NCI-H345 treated with DMSO at 0.1 percent for 48 hours (cell line): ENCODE measurements around the gene FANCD2.
"Not testable (repeated sequence)": the region's sequence is repeated elsewhere in the genome, so short reads cannot be mapped to it uniquely, and the experiment has no call there.

ENCODE experiments used
- DNase-seq: peaks from one replicate; lab custom pipeline; 2025; ENCODE audit not compliant: unreplicated experiment; lab: John Stamatoyannopoulos, UW

The FANCD2 gene

DNA sequence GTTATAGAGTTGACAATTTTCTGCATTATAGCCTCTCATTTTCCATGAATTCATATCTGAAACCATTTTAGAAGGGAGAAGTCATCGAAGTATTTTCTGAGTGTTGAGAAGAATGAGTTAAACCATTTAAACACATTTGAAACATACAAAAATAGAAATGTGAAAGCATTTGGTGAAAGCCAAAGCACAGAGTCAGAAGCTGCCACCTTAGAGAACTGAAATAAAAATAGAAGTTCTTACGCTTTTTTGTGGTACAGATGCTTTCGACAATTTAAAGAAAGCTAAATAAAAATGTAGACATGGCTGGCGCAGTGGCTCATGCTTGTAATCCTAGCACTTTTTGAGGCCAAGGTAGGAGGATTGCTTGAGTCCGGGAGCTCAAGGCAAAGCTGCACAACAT is 72.8 kb downstream of the FANCD2 start:
- DNase-seq = no peak

- no peak for DNase-seq
Measured at GRCh38 chr3:10106919-10107318, 80.7 kb downstream of the FANCD2 start.

GRCh38 chr3:10108091-10108490 is 81.9 kb downstream of the FANCD2 start, which contains the start of gene FANCD2OS:
Gene FANCD2OS, minus strand, starts transcription at chr3:10108255. Its CDS starts 3,481 bp downstream, at chr3:10104774.
- no peak for DNase-seq

DNA sequence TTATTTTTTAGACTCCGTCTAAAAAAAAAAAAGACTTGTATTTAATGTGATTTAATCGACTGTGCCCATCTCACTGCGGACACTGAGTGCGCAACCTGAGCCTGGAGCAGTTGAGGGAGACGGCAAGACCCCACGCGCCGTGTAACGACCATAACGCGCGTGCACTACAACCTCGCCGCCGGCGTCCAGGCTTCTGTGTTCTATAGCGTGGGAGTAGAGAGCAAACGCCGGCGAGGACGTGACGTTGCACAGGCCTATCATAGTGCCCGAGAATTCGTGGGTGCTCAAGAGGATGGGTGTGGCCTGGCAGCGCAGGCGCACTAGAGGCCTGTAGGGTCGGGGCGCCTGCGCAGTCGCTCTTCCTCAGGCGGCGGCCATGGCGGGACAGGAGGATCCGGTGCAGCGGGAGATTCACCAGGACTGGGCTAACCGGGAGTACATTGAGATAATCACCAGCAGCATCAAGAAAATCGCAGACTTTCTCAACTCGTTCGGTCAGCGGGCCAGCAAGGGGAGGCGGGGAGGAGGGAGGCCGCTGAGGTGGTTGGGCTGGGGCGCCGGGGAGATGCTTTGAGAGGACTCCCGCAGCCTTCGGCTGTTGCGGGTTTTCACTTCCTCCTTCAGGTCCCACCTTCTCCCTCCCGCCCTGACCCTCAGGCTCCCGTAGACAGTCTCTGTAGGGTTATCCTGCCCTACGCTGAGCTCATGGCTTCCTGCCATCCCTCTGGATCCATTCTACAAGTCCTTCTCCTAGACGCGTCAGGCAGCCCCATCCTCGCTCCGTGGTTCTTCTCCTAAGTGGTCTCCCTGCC is 89.3 kb downstream of the FANCD2 start, which contains the start of gene BRK1:
BRK1 (plus strand) TSS at position 350 of the 812 bp plus-strand sequence; CDS start at position 377, 27 bp downstream.
- DNase-seq = peak; percentile 80

GRCh38 chr3:10116138-10116460 is 89.9 kb downstream of the FANCD2 start:
- DNase-seq = no peak

- DNase-seq = no peak
Measured at GRCh38 chr3:10116928-10117327, 90.7 kb downstream of the FANCD2 start.

DNA sequence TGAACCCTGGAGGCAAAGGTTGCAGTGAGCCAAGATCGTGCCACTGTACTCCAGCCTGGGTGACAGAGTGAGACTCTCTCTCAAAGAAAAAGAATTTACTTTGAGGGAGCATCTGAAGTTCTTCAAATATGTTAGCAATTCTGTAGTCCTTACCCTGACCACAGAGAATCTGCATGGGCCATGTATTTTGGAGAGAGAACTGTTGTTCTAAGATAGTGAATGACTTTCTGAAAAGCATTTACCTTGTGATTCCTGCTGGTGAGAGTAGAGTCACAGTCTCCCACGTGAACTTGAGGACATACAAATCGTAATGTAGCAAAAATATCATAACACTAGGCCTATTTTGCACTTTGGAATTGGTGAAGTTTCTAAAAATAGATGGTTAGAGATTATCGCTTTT is 93.1 kb downstream of the FANCD2 start:
- no peak for DNase-seq

DNA sequence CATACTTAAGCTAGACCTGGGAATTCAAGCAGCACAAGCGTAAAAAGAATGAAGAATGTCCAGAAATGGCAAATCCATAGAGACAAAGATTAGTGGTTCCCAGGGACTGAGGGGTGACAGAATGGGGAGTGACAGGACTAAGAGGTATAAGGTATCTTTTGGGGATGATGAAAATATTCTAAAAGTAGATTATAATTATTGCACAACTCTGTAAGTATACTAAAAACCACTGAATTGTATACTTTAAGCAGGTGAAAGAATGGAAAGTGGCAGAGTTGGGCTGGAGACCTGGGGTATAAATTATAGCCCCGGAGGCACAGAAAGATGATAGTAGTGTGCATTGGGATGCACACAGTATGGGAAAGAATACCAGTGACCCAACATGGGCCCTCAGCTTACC is 94.8 kb downstream of the FANCD2 start:
- no peak for DNase-seq

DNA sequence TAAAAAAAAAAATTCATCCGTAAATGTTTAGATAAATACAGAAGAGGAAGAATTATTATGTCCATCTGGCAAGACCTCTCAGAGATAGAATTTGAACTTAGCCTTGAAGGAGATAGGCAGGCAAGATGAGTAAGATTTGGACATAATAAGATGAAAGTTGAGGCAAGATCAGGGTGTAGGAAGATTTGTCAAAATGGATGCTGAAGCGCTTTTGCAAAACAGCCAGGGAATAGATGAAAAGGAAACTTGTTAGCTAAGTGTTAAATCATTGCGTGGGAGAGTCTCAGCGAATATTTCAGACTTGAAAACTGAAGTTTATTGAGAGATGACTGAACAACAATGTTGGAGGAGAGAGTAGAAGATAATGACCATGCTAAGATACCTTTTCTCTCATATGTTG is 96.5 kb downstream of the FANCD2 start:
- DNase-seq = no peak

DNA sequence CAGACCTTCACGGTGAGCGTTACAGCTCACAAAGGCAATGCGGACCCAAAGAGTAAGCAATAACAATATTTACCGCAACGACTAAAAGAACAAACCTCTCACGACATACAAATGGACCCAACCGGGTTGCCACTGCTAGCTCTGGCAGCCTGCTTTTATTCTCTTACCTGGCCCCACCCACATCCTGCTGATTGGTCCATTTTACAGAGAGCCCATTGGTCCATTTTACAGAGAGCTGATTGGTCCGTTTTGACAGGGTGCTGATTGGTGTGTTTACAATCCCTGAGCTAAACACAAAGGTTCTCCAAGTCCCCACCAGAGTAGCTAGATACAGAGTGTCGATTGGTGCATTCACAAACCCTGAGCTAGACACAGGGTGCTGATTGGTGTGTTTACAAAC is 109.6 kb downstream of the FANCD2 start:
- not testable (repeated sequence) for DNase-seq

- no peak for DNase-seq
Measured at GRCh38 chr3:10136426-10137005, 110.3 kb downstream of the FANCD2 start.

DNA sequence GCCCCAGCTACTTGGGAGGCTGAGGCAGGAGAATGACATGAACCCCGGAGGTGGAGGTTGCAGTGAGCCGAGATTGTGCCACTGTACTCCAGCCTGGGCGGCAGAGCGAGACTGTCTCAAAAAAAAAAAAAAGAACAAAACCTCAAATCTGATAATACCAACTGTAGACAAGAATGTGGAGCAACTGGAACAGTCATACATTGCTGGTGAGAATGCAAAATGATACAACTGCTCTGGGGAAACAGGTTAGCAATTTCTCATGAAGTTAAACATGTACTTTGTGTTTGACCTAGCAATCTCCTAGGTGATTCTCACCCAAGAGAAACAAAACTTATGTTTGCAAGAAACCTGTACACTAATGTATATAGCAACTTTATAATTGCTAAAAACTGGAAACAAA is 110.9 kb downstream of the FANCD2 start:
- no peak for DNase-seq

- no peak for DNase-seq
Measured at GRCh38 chr3:10140996-10141546, 114.8 kb downstream of the FANCD2 start.

GRCh38 chr3:10142707-10143560 is 116.7 kb downstream of the FANCD2 start:
- no peak for DNase-seq

DNA sequence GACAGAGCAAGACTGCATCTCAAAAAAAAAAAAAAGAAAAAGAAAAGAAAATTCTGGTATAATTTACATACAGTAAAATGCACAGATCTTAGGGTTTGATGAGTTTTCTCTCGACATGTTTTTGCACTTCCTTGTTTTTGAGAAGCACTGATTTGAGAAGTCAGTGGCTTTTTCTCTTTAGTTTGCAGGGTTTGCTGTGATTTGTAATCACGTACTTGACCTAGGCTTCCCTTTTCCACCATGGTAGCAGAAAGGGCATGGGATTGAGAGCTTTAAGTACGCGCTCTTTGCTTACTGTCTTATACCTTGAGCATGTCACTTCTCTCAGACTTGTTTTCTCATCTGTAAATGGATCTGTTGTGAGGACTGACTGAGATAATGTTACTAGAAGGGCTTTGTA is 119.4 kb downstream of the FANCD2 start:
- DNase-seq = no peak

GRCh38 chr3:10149226-10149625 is 123.0 kb downstream of the FANCD2 start:
- DNase-seq = no peak

GRCh38 chr3:10150987-10151386 is 124.8 kb downstream of the FANCD2 start:
- no peak for DNase-seq
